NB4 (cell line): ENCODE measurements around the gene LARP4B.

Experiments used
- DNase-seq: peaks from one replicate; pipeline ENCODE4 v3.0.0; 2010; ENCODE audit warnings: low read depth
- H3K4me3 ChIP-seq: one replicate; pipeline ENCODE4 v1.5.1; 2011; ENCODE audit warnings: mild to moderate bottlenecking, low read depth, low read length, moderate library complexity
- CTCF ChIP-seq: IDR thresholded peaks from one replicate; pipeline ENCODE4 v1.5.1; 2012; ENCODE audit warnings: low read depth, low read length
- MAX ChIP-seq: IDR thresholded peaks from 2 replicates; pipeline ENCODE4 v1.6.1; 2011; ENCODE audit warnings: low read depth, low read length
- MYC ChIP-seq: IDR thresholded peaks from 2 replicates; pipeline ENCODE4 v1.6.1; 2011; ENCODE audit warnings: low read depth, low read length
- POLR2A ChIP-seq: IDR thresholded peaks from 2 replicates; pipeline ENCODE4 v1.6.1; 2011; ENCODE audit warnings: mild to moderate bottlenecking; ENCODE audit not compliant: insufficient read length; ENCODE audit errors: extremely low read depth

LARP4B gene

GRCh38 chr10:759898-760477, 171.5 kb downstream of the LARP4B start:
- no peak overlapping the region for H3K4me3 ChIP-seq
- no peak for DNase-seq
- TF ChIP-seq MAX (no peak), CTCF (no peak), POLR2A (no peak), MYC (no peak)
